ENCODE measurements around the gene TMEM232. TPM values are rescaled to one million over a fixed set of nuclear protein-coding genes. Genes with fewer than 3 reads are reported as not detected.

TMEM232 gene
- total RNA-seq, 1 experiment from 2014 or later, result 1.6 TPM

GRCh38 chr5:110769000-110769681 is 42.7 kb upstream of the TMEM232 start:
- Mint-ChIP-seq H3K36me3 (ENCODE audit: insufficient read depth in 1 of 3, low read depth in 3 of 3) (no peaks in the 10 kb centered on the region), H3K9me3 (no peaks in the 10 kb centered on the region), H3K27me3 (ENCODE audit: low read depth) (no peaks in the 10 kb centered on the region), H3K4me3 (no peak overlapping the region), H3K4me1 (no peaks in the 10 kb centered on the region), H3K27ac (no peak overlapping the region; a peak in 1 of 7 replicates)
- Histone ChIP-seq H2BK15ac (ENCODE audit: low read depth, low read length) (no peak overlapping the region), H3K4me2 (ENCODE audit: insufficient read depth, insufficient read length, low read length) (no peak overlapping the region), H3K79me1 (ENCODE audit: insufficient read depth, low read depth, low read length, poor library complexity, severe bottlenecking) (no peaks in the 10 kb centered on the region), H3K18ac (ENCODE audit: insufficient read length, low read depth, low read length) (no peak overlapping the region), H3K23ac (ENCODE audit: insufficient read length, low read depth, low read length) (no peak overlapping the region), H2BK120ac (ENCODE audit: low read depth, low read length, poor library complexity, severe bottlenecking) (no peak overlapping the region), H4K91ac (ENCODE audit: insufficient read length, low read depth, low read length) (no peak overlapping the region), H3K14ac (ENCODE audit: insufficient read depth, low read length) (no peak overlapping the region), H4K5ac (ENCODE audit: insufficient read length, low read depth, low read length) (no peak overlapping the region), H4K20me1 (ENCODE audit: control insufficient read depth, insufficient read depth, insufficient read length) (no peaks in the 10 kb centered on the region), H2BK12ac (ENCODE audit: insufficient read length, low read depth, low read length) (no peak overlapping the region), H4K8ac (replicated peaks; ENCODE audit: insufficient read length, low read depth, low read length) (no peak overlapping the region), H3K4me1 (ENCODE audit: insufficient read depth, low read length) (no peaks in the 10 kb centered on the region), H2AK5ac (ENCODE audit: insufficient read length, low read length) (no peak overlapping the region), H3K9ac (ENCODE audit: extremely low read depth, insufficient read length, low read length) (no peak overlapping the region), H3K9me3 (ENCODE audit: control insufficient read depth, low read depth, low read length) (no peaks in the 10 kb centered on the region), H3K27me3 (ENCODE audit: insufficient read depth, low read length) (no peaks in the 10 kb centered on the region), H3K56ac (ENCODE audit: insufficient read length, low read depth, low read length) (no peak overlapping the region), H3K4ac (ENCODE audit: low read depth, low read length) (no peak overlapping the region), H2BK5ac (ENCODE audit: insufficient read length, low read length) (no peak overlapping the region), H3T11ph (ENCODE audit: low read length) (no peak overlapping the region), H2BK20ac (ENCODE audit: low read depth, low read length, poor library complexity, severe bottlenecking) (no peak overlapping the region), H3K27ac (ENCODE audit: insufficient read length, low read depth, low read length) (no peak overlapping the region), H3K23me2 (ENCODE audit: insufficient read length, low read depth, low read length, poor library complexity, severe bottlenecking) (no peaks in the 10 kb centered on the region), H3K79me2 (ENCODE audit: insufficient read depth, low read length) (no peaks in the 10 kb centered on the region), H2AFZ (ENCODE audit: low read length) (no peak overlapping the region)
- TF ChIP-seq CTCF (conservative IDR thresholded peaks at IDR 0.05), result no peak
- WGBS (ENCODE audit: extremely low coverage, insufficient read length, low lambda C conversion rate), result no CpG with 5 or more reads among the region's 5 CpGs
- no peak for DNase-seq

Measured in H9 (cell line).